Hindlimb muscle (tissue), 1 donor: ENCODE results near the gene MALT1. TPM values are rescaled to one million over a fixed set of nuclear protein-coding genes. Genes with fewer than 3 reads are reported as not detected.

Experiments used
- DNase-seq: peaks from one replicate; pipeline ENCODE4 v3.0.0-alpha.2; 2013
- polyA plus RNA-seq: library from polyadenylated mRNA; unstranded; fragments of 120-200 nt; gene quantifications from one replicate; pipeline ENCODE4 v1.2.1, GENCODE V29; 2013; ENCODE audit not compliant: insufficient read length

MALT1 gene
- polyA plus RNA-seq, 1 donor, result 13.5 TPM

- DNase-seq, result no peak
Observed at GRCh38 chr18:58779529-58779928, 108.3 kb downstream of the MALT1 start.

GRCh38 chr18:58780045-58780444 is 108.8 kb downstream of the MALT1 start:
- no peak for DNase-seq

- DNase-seq, result peak; percentile 82
Observed at GRCh38 chr18:58781627-58782194, 110.4 kb downstream of the MALT1 start.

- DNase-seq, result no peak
Observed at GRCh38 chr18:58784601-58785137, 113.4 kb downstream of the MALT1 start.

- no peak for DNase-seq
Observed at GRCh38 chr18:58785171-58785805, 114.0 kb downstream of the MALT1 start.

GRCh38 chr18:58785870-58786269 is 114.6 kb downstream of the MALT1 start:
- no peak for DNase-seq

- DNase-seq, result no peak
Observed at GRCh38 chr18:58787536-58788149, 116.4 kb downstream of the MALT1 start.

- DNase-seq, result no peak
Observed at GRCh38 chr18:58788470-58788869, 117.2 kb downstream of the MALT1 start.

- no peak for DNase-seq
Observed at GRCh38 chr18:58788971-58789875, 118.0 kb downstream of the MALT1 start.

- no peak for DNase-seq
Observed at GRCh38 chr18:58789876-58790240, 118.6 kb downstream of the MALT1 start.

GRCh38 chr18:58792086-58792485 is 120.8 kb downstream of the MALT1 start:
- DNase-seq, result no peak

- no peak for DNase-seq
Observed at GRCh38 chr18:58793361-58793760, 122.1 kb downstream of the MALT1 start.

GRCh38 chr18:58796220-58796619 is 125.0 kb downstream of the MALT1 start:
- no peak for DNase-seq

- no peak for DNase-seq
Observed at GRCh38 chr18:58800582-58800981, 129.3 kb downstream of the MALT1 start.

- no peak for DNase-seq
Observed at GRCh38 chr18:58802959-58803358, 131.7 kb downstream of the MALT1 start.

- DNase-seq, result no peak
Observed at GRCh38 chr18:58803978-58804377, 132.7 kb downstream of the MALT1 start.

Other genes starting within 250 kb of the MALT1 start
- gene ALPK2, start 42.4 kb upstream of the MALT1 start, polyA plus RNA-seq, result 35.4 TPM
- gene ZNF532, start 193.4 kb downstream of the MALT1 start, polyA plus RNA-seq, result 69.8 TPM